Measurements from ENCODE around the gene CYP20A1. TPM values are rescaled to one million over a fixed set of nuclear protein-coding genes. Genes with fewer than 3 reads are reported as not detected.
"Not testable (repeated sequence)": the region's sequence is repeated elsewhere in the genome, so short reads cannot be mapped to it uniquely, and the experiment has no call there.

The CYP20A1 gene
- total RNA-seq, 1 donor from 2014 or later = 30.8 TPM

- no peak overlapping the region for H3K4me3 ChIP-seq (ENCODE audit: low read length in 3 of 3)
- no peak overlapping the region for H3K27ac ChIP-seq (ENCODE audit: low read depth, low read length)
- H3K9ac ChIP-seq (ENCODE audit: low read depth in 1 of 3, low read length in 3 of 3) = no peak overlapping the region
- H3K27me3 ChIP-seq (ENCODE audit: control insufficient read depth in 3 of 3, insufficient read depth in 3 of 3, low read length in 3 of 3) = no peaks in the 10 kb centered on the region
- no peaks in the 10 kb centered on the region for H3K9me3 ChIP-seq (ENCODE audit: control insufficient read depth in 3 of 3, low read length in 3 of 3)
- no peaks in the 10 kb centered on the region for H3K4me1 ChIP-seq (ENCODE audit: control insufficient read depth in 3 of 3, insufficient read depth in 3 of 3, low read length in 3 of 3)
- H3K36me3 ChIP-seq (ENCODE audit: control insufficient read depth in 3 of 3, insufficient read depth in 3 of 3, low read length in 3 of 3) = peaks cover 16 to 32% (median 24%) of the 10 kb centered on the region in 3 donors
Observed at GRCh38 chr2:203279288-203279687, 40.5 kb downstream of the CYP20A1 start.

- H3K27ac ChIP-seq (ENCODE audit: low read depth, low read length) = no peak overlapping the region
Observed at GRCh38 chr2:203280428-203281064, 41.7 kb downstream of the CYP20A1 start.

GRCh38 chr2:203282101-203282500 is 43.3 kb downstream of the CYP20A1 start:
- peaks cover 27 to 37% (median 36%) of the 10 kb centered on the region in 3 donors for H3K36me3 ChIP-seq (ENCODE audit: control insufficient read depth in 3 of 3, insufficient read depth in 3 of 3, low read length in 3 of 3)
- H3K27ac ChIP-seq (ENCODE audit: low read depth, low read length) = no peak overlapping the region
- H3K4me3 ChIP-seq (ENCODE audit: low read length in 3 of 3) = no peak overlapping the region
- H3K9ac ChIP-seq (ENCODE audit: low read depth in 1 of 3, low read length in 3 of 3) = no peak overlapping the region
- no peaks in the 10 kb centered on the region for H3K4me1 ChIP-seq (ENCODE audit: control insufficient read depth in 3 of 3, insufficient read depth in 3 of 3, low read length in 3 of 3)
- H3K27me3 ChIP-seq (ENCODE audit: control insufficient read depth in 3 of 3, insufficient read depth in 3 of 3, low read length in 3 of 3) = no peaks in the 10 kb centered on the region
- H3K9me3 ChIP-seq (ENCODE audit: control insufficient read depth in 3 of 3, low read length in 3 of 3) = no peaks in the 10 kb centered on the region

More at GRCh38 chr2:203280428-203281064, 41.7 kb downstream of the CYP20A1 start:
- H3K9me3 ChIP-seq (ENCODE audit: control insufficient read depth in 3 of 3, low read length in 3 of 3) = no peaks in the 10 kb centered on the region
- H3K36me3 ChIP-seq (ENCODE audit: control insufficient read depth in 3 of 3, insufficient read depth in 3 of 3, low read length in 3 of 3) = peaks cover 19 to 26% (median 25%) of the 10 kb centered on the region in 3 donors
- no peak overlapping the region for H3K4me3 ChIP-seq (ENCODE audit: low read length in 3 of 3)
- H3K9ac ChIP-seq (ENCODE audit: low read depth in 1 of 3, low read length in 3 of 3) = no peak overlapping the region
- H3K4me1 ChIP-seq (ENCODE audit: control insufficient read depth in 3 of 3, insufficient read depth in 3 of 3, low read length in 3 of 3) = no peaks in the 10 kb centered on the region
- H3K27me3 ChIP-seq (ENCODE audit: control insufficient read depth in 3 of 3, insufficient read depth in 3 of 3, low read length in 3 of 3) = no peaks in the 10 kb centered on the region

- no peaks in the 10 kb centered on the region for H3K27me3 ChIP-seq (ENCODE audit: control insufficient read depth in 3 of 3, insufficient read depth in 3 of 3, low read length in 3 of 3)
- peaks cover 17 to 35% (median 19%) of the 10 kb centered on the region in 3 donors for H3K36me3 ChIP-seq (ENCODE audit: control insufficient read depth in 3 of 3, insufficient read depth in 3 of 3, low read length in 3 of 3)
- H3K9ac ChIP-seq (ENCODE audit: low read depth in 1 of 3, low read length in 3 of 3) = no peak overlapping the region
- no peaks in the 10 kb centered on the region for H3K4me1 ChIP-seq (ENCODE audit: control insufficient read depth in 3 of 3, insufficient read depth in 3 of 3, low read length in 3 of 3)
- H3K4me3 ChIP-seq (ENCODE audit: low read length in 3 of 3) = no peak overlapping the region
- H3K9me3 ChIP-seq (ENCODE audit: control insufficient read depth in 3 of 3, low read length in 3 of 3) = no peaks in the 10 kb centered on the region
- H3K27ac ChIP-seq (ENCODE audit: low read depth, low read length) = no peak overlapping the region
Observed at GRCh38 chr2:203286532-203286931, 47.7 kb downstream of the CYP20A1 start.

- Histone ChIP-seq H3K4me1 (ENCODE audit: control insufficient read depth in 3 of 3, insufficient read depth in 3 of 3, low read length in 3 of 3) (no peaks in the 10 kb centered on the region), H3K36me3 (ENCODE audit: control insufficient read depth in 3 of 3, insufficient read depth in 3 of 3, low read length in 3 of 3) (peaks cover 1 to 5% (median 3%) of the 10 kb centered on the region in 3 donors), H3K4me3 (ENCODE audit: low read length in 3 of 3) (no peak overlapping the region), H3K9ac (ENCODE audit: low read depth in 1 of 3, low read length in 3 of 3) (no peak overlapping the region), H3K27ac (ENCODE audit: low read depth, low read length) (no peak overlapping the region), H3K9me3 (ENCODE audit: control insufficient read depth in 3 of 3, low read length in 3 of 3) (no peaks in the 10 kb centered on the region), H3K27me3 (ENCODE audit: control insufficient read depth in 3 of 3, insufficient read depth in 3 of 3, low read length in 3 of 3) (no peaks in the 10 kb centered on the region)
Observed at GRCh38 chr2:203301667-203302066, 62.8 kb downstream of the CYP20A1 start.

GRCh38 chr2:203302586-203302985 is 63.8 kb downstream of the CYP20A1 start:
- H3K4me1 ChIP-seq (ENCODE audit: control insufficient read depth in 3 of 3, insufficient read depth in 3 of 3, low read length in 3 of 3); H3K27ac ChIP-seq (ENCODE audit: low read depth, low read length); H3K27me3 ChIP-seq (ENCODE audit: control insufficient read depth in 3 of 3, insufficient read depth in 3 of 3, low read length in 3 of 3); H3K36me3 ChIP-seq (ENCODE audit: control insufficient read depth in 3 of 3, insufficient read depth in 3 of 3, low read length in 3 of 3); H3K9ac ChIP-seq (ENCODE audit: low read depth in 1 of 3, low read length in 3 of 3); H3K9me3 ChIP-seq (ENCODE audit: control insufficient read depth in 3 of 3, low read length in 3 of 3); H3K4me3 ChIP-seq (ENCODE audit: low read length in 3 of 3): not testable (repeated sequence)

GRCh38 chr2:203310688-203311436 is 72.0 kb downstream of the CYP20A1 start:
- H3K4me1 ChIP-seq (ENCODE audit: control insufficient read depth in 3 of 3, insufficient read depth in 3 of 3, low read length in 3 of 3) = no peaks in the 10 kb centered on the region
- no peak overlapping the region for H3K9ac ChIP-seq (ENCODE audit: low read depth in 1 of 3, low read length in 3 of 3)
- no peak overlapping the region for H3K27ac ChIP-seq (ENCODE audit: low read depth, low read length)
- no peak overlapping the region for H3K4me3 ChIP-seq (ENCODE audit: low read length in 3 of 3)
- no peaks in the 10 kb centered on the region for H3K9me3 ChIP-seq (ENCODE audit: control insufficient read depth in 3 of 3, low read length in 3 of 3)
- peaks cover 0 to 5% (median 0%) of the 10 kb centered on the region in 3 donors for H3K36me3 ChIP-seq (ENCODE audit: control insufficient read depth in 3 of 3, insufficient read depth in 3 of 3, low read length in 3 of 3)
- no peaks in the 10 kb centered on the region for H3K27me3 ChIP-seq (ENCODE audit: control insufficient read depth in 3 of 3, insufficient read depth in 3 of 3, low read length in 3 of 3)

- H3K27me3 ChIP-seq (ENCODE audit: control insufficient read depth in 3 of 3, insufficient read depth in 3 of 3, low read length in 3 of 3) = no peaks in the 10 kb centered on the region
- H3K4me3 ChIP-seq (ENCODE audit: low read length in 3 of 3) = no peak overlapping the region
- H3K9me3 ChIP-seq (ENCODE audit: control insufficient read depth in 3 of 3, low read length in 3 of 3) = no peaks in the 10 kb centered on the region
- H3K4me1 ChIP-seq (ENCODE audit: control insufficient read depth in 3 of 3, insufficient read depth in 3 of 3, low read length in 3 of 3) = peaks cover 4 to 12% (median 6%) of the 10 kb centered on the region in 3 donors
- no peak overlapping the region for H3K27ac ChIP-seq (ENCODE audit: low read depth, low read length)
- no peaks in the 10 kb centered on the region for H3K36me3 ChIP-seq (ENCODE audit: control insufficient read depth in 3 of 3, insufficient read depth in 3 of 3, low read length in 3 of 3)
- H3K9ac ChIP-seq (ENCODE audit: low read depth in 1 of 3, low read length in 3 of 3) = no peak overlapping the region
Observed at GRCh38 chr2:203326356-203326755, 87.5 kb downstream of the CYP20A1 start.

GRCh38 chr2:203327582-203327900 is 88.7 kb downstream of the CYP20A1 start:
- Histone ChIP-seq H3K27ac (ENCODE audit: low read depth, low read length) (peak overlapping the region; percentile 56), H3K9ac (ENCODE audit: low read depth in 1 of 3, low read length in 3 of 3) (peak overlapping the region; percentile 77 to 88 (median 83)), H3K36me3 (ENCODE audit: control insufficient read depth in 3 of 3, insufficient read depth in 3 of 3, low read length in 3 of 3) (no peaks in the 10 kb centered on the region), H3K27me3 (ENCODE audit: control insufficient read depth in 3 of 3, insufficient read depth in 3 of 3, low read length in 3 of 3) (no peaks in the 10 kb centered on the region), H3K9me3 (ENCODE audit: control insufficient read depth in 3 of 3, low read length in 3 of 3) (no peaks in the 10 kb centered on the region), H3K4me3 (ENCODE audit: low read length in 3 of 3) (peak overlapping the region; percentile 75 to 85 (median 82)), H3K4me1 (ENCODE audit: control insufficient read depth in 3 of 3, insufficient read depth in 3 of 3, low read length in 3 of 3) (peaks cover 4 to 12% (median 6%) of the 10 kb centered on the region in 3 donors)
